CD4-positive, alpha-beta memory T cell (primary cell): Measurements from ENCODE around the gene SELENBP1. TPM values are rescaled to one million over a fixed set of nuclear protein-coding genes. Genes with fewer than 3 reads are reported as not detected.
A peak's percentile ranks its signal among the peaks of the same experiment; 100 is the strongest.

ENCODE experiments used
- CTCF ChIA-PET: fragments of 350-600 bp; sonication (Branson Sonifier 250); formaldehyde crosslinking; loops from one replicate; lab custom pipeline; 2021; ENCODE audit warnings: inconsistent platforms; ENCODE audit not compliant: partially characterized antibody; lab: Charles Lee
- POLR2A ChIA-PET: fragments of 350-600 bp; sonication (Branson Sonifier 250); formaldehyde crosslinking; loops from one replicate; lab custom pipeline; 2021; ENCODE audit not compliant: partially characterized antibody; lab: Charles Lee
- DNase-seq, 5 donors: peaks; one replicate each; pipeline versions ENCODE4 v3.0.0 to v3.0.0-alpha.2; 2020 to 2022; ENCODE audit warnings: mixed read lengths in 1 of 5
- H3K27ac ChIP-seq: one replicate; pipeline ENCODE4 v1.7.0; 2013; ENCODE audit warnings: low read depth, low read length
- H3K27me3 ChIP-seq: 2 replicates; pipeline ENCODE4 v1.7.0; 2013; ENCODE audit warnings: mild to moderate bottlenecking, low read length, moderate library complexity; ENCODE audit not compliant: insufficient read depth
- H3K36me3 ChIP-seq: 2 replicates; pipeline ENCODE4 v1.7.0; 2013; ENCODE audit warnings: mild to moderate bottlenecking, low read length, moderate library complexity; ENCODE audit not compliant: insufficient read depth
- H3K4me1 ChIP-seq: 2 replicates; pipeline ENCODE4 v1.7.0; 2013; ENCODE audit warnings: mild to moderate bottlenecking, low read length, moderate library complexity; ENCODE audit not compliant: insufficient read depth
- H3K4me3 ChIP-seq, 2 donors: one replicate each; pipeline ENCODE4 v1.7.0; 2013; ENCODE audit warnings: low read length in 2 of 2, mild to moderate bottlenecking in 1 of 2
- H3K9me3 ChIP-seq, 2 donors: one replicate each; pipeline ENCODE4 v1.7.0; 2013; ENCODE audit warnings: low read length in 2 of 2, control low read depth in 1 of 2; ENCODE audit not compliant: control insufficient read depth in 1 of 2
- H3K27ac Mint-ChIP-seq, 7 donors: one replicate each; pipeline ENCODE4 v1.8.0; 2020 to 2021; ENCODE audit warnings: mixed read lengths in 7 of 7, mild to moderate bottlenecking in 6 of 7, inconsistent platforms in 3 of 7, moderate library complexity in 3 of 7
- H3K27me3 Mint-ChIP-seq, 2 donors: one replicate each; pipeline ENCODE4 v1.8.0; 2020 to 2021; ENCODE audit warnings: mixed read lengths in 2 of 2
- H3K36me3 Mint-ChIP-seq, 2 donors: one replicate each; pipeline ENCODE4 v1.8.0; 2020 to 2021; ENCODE audit warnings: mixed read lengths in 2 of 2, inconsistent platforms in 1 of 2, mild to moderate bottlenecking in 1 of 2
- H3K4me1 Mint-ChIP-seq, 4 donors: one replicate each; pipeline ENCODE4 v1.8.0; 2020 to 2021; ENCODE audit warnings: mixed read lengths in 4 of 4, mild to moderate bottlenecking in 1 of 4
- H3K4me3 Mint-ChIP-seq, 8 donors: one replicate each; pipeline ENCODE4 v1.8.0; 2020 to 2021; ENCODE audit warnings: mixed read lengths in 8 of 8, mild to moderate bottlenecking in 7 of 8, moderate library complexity in 6 of 8, inconsistent platforms in 3 of 8
- H3K9me3 Mint-ChIP-seq, 8 donors: one replicate each; pipeline ENCODE4 v1.8.0; 2020 to 2021; ENCODE audit warnings: mixed read lengths in 8 of 8, mild to moderate bottlenecking in 5 of 8, inconsistent platforms in 3 of 8, moderate library complexity in 1 of 8
- intact Hi-C: fragments of 100-400 bp; cut with micrococcal nuclease; formaldehyde crosslinking; loops from one replicate; pipeline ENCODE4 v1.15.1; 2023
- polyA plus RNA-seq, 2 donors: library from polyadenylated mRNA; unstranded; fragments of 300-500 nt; fragmentation: Illumina TruSeq; gene quantifications; one replicate each; pipeline ENCODE4 v1.2.3, GENCODE V29; 2021
- total RNA-seq, 2 experiments: library from RNA; stranded (reverse); gene quantifications; one replicate each; pipeline ENCODE4 v1.2.3, GENCODE V29; 2021

Gene SELENBP1
- total RNA-seq (not detected), polyA plus RNA-seq (not detected)

DNA sequence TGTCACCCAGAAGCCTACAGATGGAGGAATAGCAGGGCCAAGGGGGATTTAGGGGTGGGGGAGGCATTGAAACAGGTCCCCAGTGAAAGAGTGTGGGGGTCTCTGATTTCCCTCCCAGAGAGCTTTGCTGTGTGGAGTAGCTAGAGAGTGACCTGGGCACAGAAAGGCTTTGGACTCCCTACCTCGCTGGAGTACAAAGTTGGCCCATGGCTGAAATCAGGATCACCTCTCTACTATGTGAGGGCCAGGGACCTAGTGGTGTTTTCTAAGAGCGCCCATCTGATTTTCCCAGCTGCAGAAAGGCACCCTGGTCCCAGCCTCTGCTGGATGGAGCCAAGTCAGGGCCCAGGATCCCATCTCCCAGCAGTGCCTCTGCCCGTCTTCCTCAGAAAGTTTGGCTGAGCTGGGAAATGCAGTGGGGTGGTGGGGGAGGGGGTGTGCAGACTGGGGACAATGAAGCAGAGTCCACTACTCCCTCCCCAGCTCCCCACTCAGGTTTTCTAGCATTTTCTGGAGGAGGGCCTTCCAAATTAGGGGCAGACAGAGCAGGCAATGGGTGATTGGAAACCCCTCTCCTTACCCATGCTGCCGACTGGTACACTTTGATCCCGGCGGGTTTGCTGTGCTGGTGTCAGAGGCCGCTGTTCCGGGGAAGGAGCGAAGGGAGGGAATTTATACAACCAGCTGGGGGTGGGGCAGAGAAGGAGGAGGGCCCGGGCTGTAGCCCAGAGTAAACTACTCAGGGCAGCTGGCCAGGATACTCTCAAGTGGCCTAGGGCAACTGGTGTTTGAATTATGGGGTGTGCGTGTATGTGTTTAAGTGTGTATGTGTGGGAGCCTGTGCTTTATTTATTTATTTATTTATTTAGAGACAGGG lies at the start of gene SELENBP1:
Gene SELENBP1, minus strand, starts transcription at position 648 of the 877 bp plus-strand sequence. Its CDS starts 64 bp downstream, at position 584.
- H3K9me3 ChIP-seq: no peaks in the 10 kb centered on the region
- peaks cover 3 to 10% of the 10 kb centered on the region in 2 donors for H3K27me3 Mint-ChIP-seq
- no peaks in the 10 kb centered on the region for H3K27me3 ChIP-seq
- H3K36me3 Mint-ChIP-seq: no peaks in the 10 kb centered on the region
- H3K27ac Mint-ChIP-seq: peak within 1 kb of the TSS in 2 of 7 donors; percentile 48 to 50
- no peaks in the 10 kb centered on the region for H3K4me1 ChIP-seq
- no peak for DNase-seq
- no peaks in the 10 kb centered on the region for H3K36me3 ChIP-seq
- CTCF ChIA-PET: interaction anchor here (1.2 kb wide), 1 partner anchor 19 kb away, joined by 3 read pairs; no protein-coding TSS in a partner anchor
- no peak within 1 kb of the TSS for H3K4me3 Mint-ChIP-seq
- no peak within 1 kb of the TSS for H3K27ac ChIP-seq
- no peaks in the 10 kb centered on the region for H3K4me1 Mint-ChIP-seq
- H3K9me3 Mint-ChIP-seq: no peaks in the 10 kb centered on the region
- intact Hi-C loops: no loop called here
- H3K4me3 ChIP-seq: no peak within 1 kb of the TSS
- POLR2A ChIA-PET: interaction anchor here (0.5 kb wide), 1 partner anchor 1188 kb away, joined by 4 read pairs; no protein-coding TSS in a partner anchor

DNA sequence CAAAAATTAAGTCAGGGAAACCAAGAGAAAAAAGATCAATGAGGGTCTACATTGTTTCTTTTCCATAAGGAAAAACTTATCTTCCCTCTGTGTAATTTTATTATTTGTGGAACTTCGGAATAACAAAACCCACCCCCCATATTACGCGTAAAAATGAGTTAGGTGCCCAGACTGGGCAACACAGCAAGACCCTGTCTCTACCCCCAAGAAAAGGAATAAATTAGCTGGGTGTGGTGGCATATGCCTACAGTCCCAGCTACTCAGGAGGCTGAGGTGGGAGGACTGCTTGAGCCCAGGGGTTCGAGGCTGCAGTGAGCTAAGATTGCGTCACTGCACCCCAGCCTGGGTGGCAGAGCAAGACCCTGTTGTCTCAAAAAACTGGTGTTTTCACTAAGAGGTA lies 47.3 kb upstream of the SELENBP1 start:
- H3K4me3 ChIP-seq: no peak overlapping the region
- H3K9me3 ChIP-seq: no peaks in the 10 kb centered on the region
- ChIA-PET POLR2A (no interaction called here), CTCF (no interaction called here)
- H3K27me3 Mint-ChIP-seq: no peaks in the 10 kb centered on the region
- intact Hi-C loops: no loop called here
- no peak for DNase-seq
- no peak overlapping the region for H3K27ac ChIP-seq
- no peak overlapping the region for H3K4me3 Mint-ChIP-seq
- no peaks in the 10 kb centered on the region for H3K4me1 Mint-ChIP-seq
- peaks cover 47 to 61% of the 10 kb centered on the region in 2 donors for H3K36me3 Mint-ChIP-seq
- peaks cover 0 to 3% (median 0%) of the 10 kb centered on the region in 8 donors for H3K9me3 Mint-ChIP-seq
- H3K4me1 ChIP-seq: no peaks in the 10 kb centered on the region
- H3K27me3 ChIP-seq: no peaks in the 10 kb centered on the region
- peak overlapping the region in 1 of 7 donors; percentile 80 for H3K27ac Mint-ChIP-seq
- peaks cover 46% of the 10 kb centered on the region for H3K36me3 ChIP-seq

DNA sequence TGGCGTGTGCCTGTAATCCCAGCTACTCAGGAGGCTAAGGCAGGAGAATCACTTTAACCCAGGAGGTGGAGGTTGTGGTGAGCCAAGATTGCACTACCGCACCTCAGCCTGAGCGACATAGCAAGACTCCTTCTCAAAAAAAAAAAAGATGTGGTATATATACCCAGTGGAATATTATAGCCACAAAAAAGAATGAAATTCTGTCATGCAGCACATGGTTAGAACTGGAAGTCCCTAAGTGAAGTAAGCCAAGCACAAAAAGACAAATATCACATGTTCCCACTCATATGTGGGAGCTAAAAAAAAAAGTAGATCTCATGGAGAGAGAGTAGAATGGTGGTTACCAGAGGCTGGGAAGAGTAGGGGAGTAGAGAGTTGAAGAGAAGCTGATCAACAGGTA lies 45.6 kb upstream of the SELENBP1 start:
- Mint-ChIP-seq H3K36me3 (peaks cover 38 to 55% of the 10 kb centered on the region in 2 donors), H3K4me1 (no peaks in the 10 kb centered on the region), H3K27me3 (no peaks in the 10 kb centered on the region), H3K9me3 (peaks cover 0 to 3% (median 0%) of the 10 kb centered on the region in 8 donors), H3K27ac (peak overlapping the region in 3 of 7 donors; percentile 43 to 65 (median 52)), H3K4me3 (no peak overlapping the region)
- Histone ChIP-seq H3K4me3 (no peak overlapping the region), H3K27ac (no peak overlapping the region), H3K36me3 (peaks cover 35% of the 10 kb centered on the region), H3K4me1 (no peaks in the 10 kb centered on the region), H3K9me3 (no peaks in the 10 kb centered on the region), H3K27me3 (no peaks in the 10 kb centered on the region)
- ChIA-PET POLR2A (interaction anchor here (0.6 kb wide), 1 partner anchor 397 kb away, joined by 3 read pairs; no protein-coding TSS in a partner anchor), CTCF (interaction anchor here (0.7 kb wide), 1 partner anchor 13 kb away, joined by 3 read pairs; no protein-coding TSS in a partner anchor)
- intact Hi-C loops: no loop called here
- no peak for DNase-seq

DNA sequence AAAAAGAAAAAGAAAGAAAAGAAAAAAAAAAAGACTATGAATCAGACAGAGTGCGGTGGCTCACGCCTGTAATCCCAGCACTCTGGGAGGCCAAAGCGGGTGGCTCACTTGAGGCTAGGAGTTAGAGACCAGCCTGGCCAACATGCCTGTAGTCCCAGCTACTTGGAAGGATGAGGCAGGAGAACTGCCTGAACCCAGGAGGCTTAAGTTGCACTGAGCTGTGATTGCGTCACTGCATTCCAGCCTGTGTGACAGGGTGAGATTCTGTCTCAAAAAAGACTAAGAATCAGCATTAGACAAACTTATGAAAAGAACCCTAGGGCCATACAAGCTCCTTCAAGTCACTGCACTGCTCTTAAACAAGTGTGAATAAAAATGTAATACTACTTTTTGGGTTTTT lies 43.7 kb upstream of the SELENBP1 start:
- H3K36me3 Mint-ChIP-seq: peaks cover 44 to 51% of the 10 kb centered on the region in 2 donors
- Histone ChIP-seq H3K36me3 (peaks cover 21% of the 10 kb centered on the region), H3K27me3 (no peaks in the 10 kb centered on the region), H3K4me3 (no peak overlapping the region), H3K27ac (no peak overlapping the region), H3K4me1 (no peaks in the 10 kb centered on the region), H3K9me3 (no peaks in the 10 kb centered on the region)
- H3K9me3 Mint-ChIP-seq: peaks cover 0 to 3% (median 0%) of the 10 kb centered on the region in 8 donors
- DNase-seq: no peak
- no peak overlapping the region for H3K27ac Mint-ChIP-seq
- ChIA-PET POLR2A (no interaction called here), CTCF (interaction anchor here (0.9 kb wide), 1 partner anchor 10 kb away, joined by 3 read pairs; no protein-coding TSS in a partner anchor)
- H3K4me1 Mint-ChIP-seq: no peaks in the 10 kb centered on the region
- intact Hi-C loops: no loop called here
- no peaks in the 10 kb centered on the region for H3K27me3 Mint-ChIP-seq
- no peak overlapping the region for H3K4me3 Mint-ChIP-seq

DNA sequence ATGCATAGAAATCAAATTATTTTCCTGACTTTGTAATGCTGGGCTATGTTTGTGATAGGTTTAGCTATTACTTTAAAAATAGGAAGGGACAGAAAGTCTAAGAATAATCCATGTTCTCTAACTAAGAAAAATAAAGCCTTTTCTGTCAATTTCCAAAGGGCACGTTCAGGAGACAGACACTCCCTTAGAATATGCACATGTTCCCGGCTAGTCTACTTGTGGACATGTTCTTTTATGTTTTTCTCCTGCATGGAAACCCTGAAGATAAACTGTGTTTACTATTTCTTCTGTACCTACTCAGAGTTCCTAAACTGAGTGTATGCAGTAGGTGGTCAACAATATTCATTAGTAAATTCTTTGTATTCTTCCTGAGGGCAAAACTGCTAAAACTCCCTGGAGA lies 39.4 kb upstream of the SELENBP1 start:
- H3K9me3 ChIP-seq: no peaks in the 10 kb centered on the region
- H3K4me3 Mint-ChIP-seq: no peak overlapping the region
- no peaks in the 10 kb centered on the region for H3K27me3 Mint-ChIP-seq
- H3K36me3 Mint-ChIP-seq: peaks cover 60 to 72% of the 10 kb centered on the region in 2 donors
- peak overlapping the region in 1 of 7 donors; percentile 48 for H3K27ac Mint-ChIP-seq
- intact Hi-C loops: no loop called here
- H3K9me3 Mint-ChIP-seq: no peaks in the 10 kb centered on the region
- no peaks in the 10 kb centered on the region for H3K4me1 ChIP-seq
- ChIA-PET POLR2A (interaction anchor here (0.6 to 3.3 kb wide), 2 partner anchors 13 to 1049 kb away, joined by 3 to 12 read pairs; partner anchors contain the start of gene PSMB4), CTCF (no interaction called here)
- no peak overlapping the region for H3K27ac ChIP-seq
- no peaks in the 10 kb centered on the region for H3K27me3 ChIP-seq
- H3K4me3 ChIP-seq: no peak overlapping the region
- H3K4me1 Mint-ChIP-seq: no peaks in the 10 kb centered on the region
- no peak for DNase-seq
- peaks cover 55% of the 10 kb centered on the region for H3K36me3 ChIP-seq

DNA sequence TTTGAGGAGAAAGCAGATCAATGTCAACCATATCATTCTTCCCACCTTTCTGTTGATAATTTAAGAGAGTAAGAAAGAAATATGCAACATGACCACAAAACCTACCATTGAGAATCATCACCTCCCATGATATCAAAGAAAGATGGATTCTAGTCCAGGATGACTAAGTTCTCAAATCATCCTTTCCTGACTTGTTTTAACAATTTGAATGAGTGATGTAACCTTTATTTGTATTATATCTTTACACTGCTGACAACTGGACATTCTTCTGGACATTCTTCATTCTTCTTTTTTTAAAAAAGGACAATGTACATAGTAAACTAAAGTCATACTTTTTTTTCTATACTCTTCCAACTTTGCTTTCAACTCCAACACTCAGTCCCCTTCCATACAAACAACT lies 36.4 kb upstream of the SELENBP1 start:
- Histone ChIP-seq H3K9me3 (no peaks in the 10 kb centered on the region), H3K36me3 (peaks cover 67% of the 10 kb centered on the region), H3K4me3 (no peak overlapping the region), H3K27me3 (no peaks in the 10 kb centered on the region), H3K27ac (no peak overlapping the region), H3K4me1 (no peaks in the 10 kb centered on the region)
- Mint-ChIP-seq H3K36me3 (peaks cover 65 to 83% of the 10 kb centered on the region in 2 donors), H3K9me3 (no peaks in the 10 kb centered on the region), H3K4me3 (no peak overlapping the region), H3K27ac (peak overlapping the region in 1 of 7 donors; percentile 77), H3K4me1 (no peaks in the 10 kb centered on the region), H3K27me3 (no peaks in the 10 kb centered on the region)
- ChIA-PET POLR2A (interaction anchor here (1.3 kb wide), 1 partner anchor 10 kb away, joined by 4 read pairs; the partner anchor contains the start of gene PSMB4), CTCF (interaction anchor here (2.1 kb wide), 1 partner anchor 14 kb away, joined by 4 read pairs; no protein-coding TSS in a partner anchor)
- DNase-seq: no peak
- intact Hi-C loops: no loop called here

DNA sequence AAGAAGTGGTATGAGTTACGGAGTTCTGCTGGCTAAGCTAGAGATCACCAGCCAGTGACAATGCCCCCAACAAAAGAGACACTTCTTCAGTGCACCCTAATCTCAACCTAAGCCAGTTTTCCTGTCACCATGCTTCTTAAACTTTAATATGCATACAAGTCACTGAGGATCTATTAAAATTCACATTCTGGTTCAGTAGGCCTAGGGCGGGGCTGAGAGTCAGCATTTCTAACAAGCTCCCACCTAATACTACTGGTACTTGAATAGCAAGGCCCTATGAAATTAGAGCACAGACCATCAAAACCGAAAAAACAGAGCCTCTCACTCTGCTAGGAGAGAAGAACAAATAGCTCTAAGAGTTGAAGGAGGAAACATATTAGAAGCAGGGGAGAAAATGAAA lies 34.8 kb upstream of the SELENBP1 start:
- H3K9me3 Mint-ChIP-seq: no peaks in the 10 kb centered on the region
- H3K27ac Mint-ChIP-seq: peak overlapping the region in 2 of 7 donors; percentile 8 to 32
- Histone ChIP-seq H3K36me3 (peaks cover 66% of the 10 kb centered on the region), H3K9me3 (no peaks in the 10 kb centered on the region), H3K27ac (no peak overlapping the region), H3K4me1 (no peaks in the 10 kb centered on the region), H3K27me3 (no peaks in the 10 kb centered on the region), H3K4me3 (no peak overlapping the region)
- no peak for DNase-seq
- intact Hi-C loops: no loop called here
- H3K27me3 Mint-ChIP-seq: no peaks in the 10 kb centered on the region
- H3K4me1 Mint-ChIP-seq: no peaks in the 10 kb centered on the region
- ChIA-PET CTCF (interaction anchor here (1.4 to 2.1 kb wide), 2 partner anchors 15 to 66 kb away, joined by 4 read pairs; no protein-coding TSS in a partner anchor), POLR2A (no interaction called here)
- H3K4me3 Mint-ChIP-seq: no peak overlapping the region
- H3K36me3 Mint-ChIP-seq: peaks cover 66 to 92% of the 10 kb centered on the region in 2 donors
